Progenitor cell of endocrine pancreas (in vitro differentiated cells): ENCODE measurements around the gene ELAVL1. TPM values are rescaled to one million over a fixed set of nuclear protein-coding genes. Genes with fewer than 3 reads are reported as not detected.
"Not testable (repeated sequence)": the region's sequence is repeated elsewhere in the genome, so short reads cannot be mapped to it uniquely, and the experiment has no call there.

Source experiments
- DNase-seq: peaks from one replicate; pipeline ENCODE4 v3.0.0; 2021; ENCODE audit warnings: low spot score; ENCODE audit not compliant: unreplicated experiment
- H3K27ac Mint-ChIP-seq: 2 replicates; pipeline ENCODE4 v1.8.0; 2021; ENCODE audit warnings: mild to moderate bottlenecking, moderate library complexity, mixed read lengths
- H3K27me3 Mint-ChIP-seq: 2 replicates; pipeline ENCODE4 v1.8.0; 2021; ENCODE audit warnings: mixed read lengths
- H3K36me3 Mint-ChIP-seq: 2 replicates; pipeline ENCODE4 v1.8.0; 2022; ENCODE audit warnings: mixed read lengths; ENCODE audit not compliant: insufficient read depth
- H3K4me1 Mint-ChIP-seq: 2 replicates; pipeline ENCODE4 v1.8.0; 2021; ENCODE audit warnings: low read depth, mixed read lengths
- H3K4me3 Mint-ChIP-seq: 2 replicates; pipeline ENCODE4 v1.8.0; 2021; ENCODE audit warnings: low read depth, mild to moderate bottlenecking, moderate library complexity, mixed read lengths
- H3K9me3 Mint-ChIP-seq: 2 replicates; pipeline ENCODE4 v1.8.0; 2021; ENCODE audit warnings: low read depth, mixed read lengths
- CTCF ChIP-seq: fragments of 200-600 bp; sonication (generic); IDR thresholded peaks from one replicate; pipeline ENCODE4 v1.5.0; 2021; ENCODE audit warnings: antibody characterized with exemption, mild to moderate bottlenecking; ENCODE audit not compliant: unreplicated experiment
- total RNA-seq: library from RNA; stranded (reverse); gene quantifications from 2 replicates; pipeline ENCODE4 v1.2.1, GENCODE V29; 2021

The ELAVL1 gene
- total RNA-seq, 1 donor from 2014 or later: 130 TPM

GRCh38 chr19:8028951-8029491, 23.6 kb upstream of the ELAVL1 start:
- peak; percentile 17 for TF ChIP-seq CTCF
- Mint-ChIP-seq H3K4me1 (peaks cover 22% of the 10 kb centered on the region), H3K27ac (peak overlapping the region; percentile 95), H3K9me3 (no peaks in the 10 kb centered on the region), H3K36me3 (no peaks in the 10 kb centered on the region), H3K4me3 (no peak overlapping the region), H3K27me3 (no peaks in the 10 kb centered on the region)
- peak; percentile 33 for DNase-seq

- DNase-seq: no peak
- no peaks in the 10 kb centered on the region for H3K27me3 Mint-ChIP-seq
- H3K4me3 Mint-ChIP-seq: no peak overlapping the region
- no peaks in the 10 kb centered on the region for H3K36me3 Mint-ChIP-seq
- no peak overlapping the region for H3K27ac Mint-ChIP-seq
- H3K9me3 Mint-ChIP-seq: no peaks in the 10 kb centered on the region
- H3K4me1 Mint-ChIP-seq: peaks cover 15% of the 10 kb centered on the region
- TF ChIP-seq CTCF: no peak
Observed at GRCh38 chr19:8025316-8025715, 19.9 kb upstream of the ELAVL1 start.

- not testable (repeated sequence) for H3K27ac Mint-ChIP-seq, H3K36me3 Mint-ChIP-seq, H3K4me3 Mint-ChIP-seq, H3K27me3 Mint-ChIP-seq, H3K9me3 Mint-ChIP-seq, DNase-seq
- peaks cover 11% of the 10 kb centered on the region for H3K4me1 Mint-ChIP-seq
Observed at GRCh38 chr19:8024256-8024655, 18.8 kb upstream of the ELAVL1 start.

GRCh38 chr19:8023371-8023770, 17.9 kb upstream of the ELAVL1 start:
- Mint-ChIP-seq H3K4me1 (peaks cover 4% of the 10 kb centered on the region), H3K36me3 (no peaks in the 10 kb centered on the region), H3K27ac (no peak overlapping the region), H3K4me3 (no peak overlapping the region), H3K9me3 (no peaks in the 10 kb centered on the region), H3K27me3 (no peaks in the 10 kb centered on the region)
- no peak for DNase-seq
- TF ChIP-seq CTCF: no peak

- no peak for TF ChIP-seq CTCF
- no peak overlapping the region for H3K4me3 Mint-ChIP-seq
- H3K27me3 Mint-ChIP-seq: no peaks in the 10 kb centered on the region
- peaks cover 4% of the 10 kb centered on the region for H3K4me1 Mint-ChIP-seq
- H3K36me3 Mint-ChIP-seq: peaks cover 2% of the 10 kb centered on the region
- no peak overlapping the region for H3K27ac Mint-ChIP-seq
- no peak for DNase-seq
- no peaks in the 10 kb centered on the region for H3K9me3 Mint-ChIP-seq
Observed at GRCh38 chr19:8022275-8022674, 16.8 kb upstream of the ELAVL1 start.

- no peak for TF ChIP-seq CTCF
- DNase-seq: no peak
- peaks cover 4% of the 10 kb centered on the region for H3K4me1 Mint-ChIP-seq
- no peaks in the 10 kb centered on the region for H3K27me3 Mint-ChIP-seq
- no peak overlapping the region for H3K27ac Mint-ChIP-seq
- no peak overlapping the region for H3K4me3 Mint-ChIP-seq
- no peaks in the 10 kb centered on the region for H3K9me3 Mint-ChIP-seq
- peaks cover 2% of the 10 kb centered on the region for H3K36me3 Mint-ChIP-seq
Observed at GRCh38 chr19:8021374-8021773, 15.9 kb upstream of the ELAVL1 start.
